CD4-positive, alpha-beta T cell (primary cell): ENCODE data around the gene PCP2. TPM values are rescaled to one million over a fixed set of nuclear protein-coding genes. Genes with fewer than 3 reads are reported as not detected.

Source experiments
- ATAC-seq: fragments of 200-7000 bp; cut with Tn5 transposase; one replicate; pipeline ENCODE4 v1.10.0; 2022; ENCODE audit warnings: mild to moderate bottlenecking; ENCODE audit not compliant: poor library complexity
- CTCF ChIA-PET: fragments of 350-600 bp; sonication (Branson Sonifier 250); formaldehyde crosslinking; loops from one replicate; lab custom pipeline; 2021; ENCODE audit warnings: antibody characterized with exemption, inconsistent platforms; lab: Charles Lee
- POLR2A ChIA-PET: fragments of 350-600 bp; sonication (Branson Sonifier 250); formaldehyde crosslinking; loops from one replicate; lab custom pipeline; 2021; ENCODE audit warnings: antibody characterized with exemption, inconsistent platforms; lab: Charles Lee
- DNase-seq, 14 experiments: peaks; one replicate each; pipeline ENCODE4 v3.0.0-alpha.2; 2013 to 2020; ENCODE audit warnings: mixed read lengths in 2 of 14
- H3K27ac ChIP-seq, 2 donors: one replicate each; pipeline versions ENCODE4 v1.5.1 to v1.7.0; 2013; ENCODE audit warnings: low read length in 2 of 2, low read depth in 1 of 2, mild to moderate bottlenecking in 1 of 2
- H3K27me3 ChIP-seq, 2 experiments: 1 replicate in 1 of 2; 2 replicates in 1 of 2; pipeline versions ENCODE4 v1.6.1 to v1.7.0; 2013; ENCODE audit warnings: low read length in 2 of 2, control low read depth in 1 of 2, mild to moderate bottlenecking in 1 of 2, moderate library complexity in 1 of 2; ENCODE audit not compliant: insufficient read depth in 2 of 2, control insufficient read depth in 1 of 2
- H3K36me3 ChIP-seq: one replicate; pipeline ENCODE4 v1.6.1; 2013; ENCODE audit warnings: low read length, control low read depth; ENCODE audit not compliant: insufficient read depth
- H3K4me1 ChIP-seq: one replicate; pipeline ENCODE4 v1.6.1; 2013; ENCODE audit warnings: low read length, control low read depth; ENCODE audit not compliant: insufficient read depth
- H3K4me3 ChIP-seq: one replicate; pipeline ENCODE4 v1.5.1; 2013; ENCODE audit warnings: mild to moderate bottlenecking, low read length, moderate library complexity
- H3K9me3 ChIP-seq, 2 experiments: 1 replicate in 1 of 2; 2 replicates in 1 of 2; pipeline versions ENCODE4 v1.6.1 to v1.7.0; 2013; ENCODE audit warnings: low read length in 2 of 2, mild to moderate bottlenecking in 2 of 2, control low read depth in 1 of 2, moderate library complexity in 1 of 2; ENCODE audit not compliant: control insufficient read depth in 1 of 2, insufficient read depth in 1 of 2
- H3K27ac Mint-ChIP-seq: one replicate; pipeline ENCODE4 v1.8.0; 2020; ENCODE audit warnings: mixed read lengths
- H3K27me3 Mint-ChIP-seq: one replicate; pipeline ENCODE4 v1.8.0; 2021; ENCODE audit warnings: mixed read lengths
- H3K36me3 Mint-ChIP-seq: one replicate; pipeline ENCODE4 v1.8.0; 2021; ENCODE audit warnings: low read depth, mixed read lengths
- H3K4me1 Mint-ChIP-seq: one replicate; pipeline ENCODE4 v1.8.0; 2021; ENCODE audit warnings: low read depth, mixed read lengths
- H3K4me3 Mint-ChIP-seq: one replicate; pipeline ENCODE4 v1.8.0; 2020; ENCODE audit warnings: mild to moderate bottlenecking, mixed read lengths
- H3K9me3 Mint-ChIP-seq: one replicate; pipeline ENCODE4 v1.8.0; 2020; ENCODE audit warnings: mixed read lengths
- intact Hi-C, 2 experiments: fragments of 100-400 bp; cut with DNase I in 1 of 2; cut with micrococcal nuclease in 1 of 2; formaldehyde crosslinking; loops; one replicate each; pipeline versions ENCODE4 v1.15.1 to v1.9.0; 2023 to 2025; cut with DNase I, micrococcal nuclease
- total RNA-seq, 174 experiments: library from RNA in 2 of 174; stranded (reverse) in 2 of 174; gene quantifications; one replicate each; pipeline ENCODE4 v1.2.3 and lab custom pipeline; 2021 to 2026
- TF ChIP-seq, protein P1 (sequence below): fragments of 200-600 bp; IDR thresholded peaks from one replicate; pipeline ENCODE4 v1.8.0; 2022; ENCODE audit warnings: antibody characterized with exemption, mild to moderate bottlenecking

The PCP2 gene
- total RNA-seq, 2 experiments from 2014 or later: 1.9 to 2.1 TPM

DNA sequence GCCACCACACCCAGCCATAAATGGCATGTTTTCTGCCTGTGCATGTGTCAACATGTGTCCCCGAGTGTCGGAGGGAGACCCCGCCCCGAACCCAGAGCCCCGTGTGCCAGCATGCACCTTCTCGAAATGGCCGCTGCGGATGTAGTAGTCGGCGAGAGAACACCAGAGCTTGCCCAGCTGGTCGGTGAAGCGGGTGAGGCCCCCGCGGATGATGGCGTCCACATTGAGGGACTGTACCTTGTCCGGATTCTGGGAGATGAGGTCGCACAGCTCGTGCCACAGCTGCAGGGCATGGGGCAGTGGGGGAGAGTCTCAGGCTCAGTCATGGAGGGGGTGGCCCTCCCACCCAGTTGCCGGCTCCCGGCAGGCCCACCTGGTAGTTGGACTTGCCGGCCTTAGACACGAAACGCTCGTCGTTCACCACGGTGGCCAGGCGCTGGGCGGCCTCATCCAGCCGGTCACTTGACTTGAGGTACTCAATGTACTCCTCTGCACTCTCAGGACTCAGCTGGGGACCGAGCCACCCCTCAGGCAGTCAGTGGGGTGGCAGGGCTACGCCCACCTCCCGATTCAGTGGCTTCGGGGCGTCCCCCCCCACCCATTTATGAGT lies 7.7 kb downstream of the PCP2 start:
- no peaks in the 10 kb centered on the region for H3K9me3 Mint-ChIP-seq
- no peak overlapping the region for H3K4me3 Mint-ChIP-seq
- TF ChIP-seq, protein P1, sequence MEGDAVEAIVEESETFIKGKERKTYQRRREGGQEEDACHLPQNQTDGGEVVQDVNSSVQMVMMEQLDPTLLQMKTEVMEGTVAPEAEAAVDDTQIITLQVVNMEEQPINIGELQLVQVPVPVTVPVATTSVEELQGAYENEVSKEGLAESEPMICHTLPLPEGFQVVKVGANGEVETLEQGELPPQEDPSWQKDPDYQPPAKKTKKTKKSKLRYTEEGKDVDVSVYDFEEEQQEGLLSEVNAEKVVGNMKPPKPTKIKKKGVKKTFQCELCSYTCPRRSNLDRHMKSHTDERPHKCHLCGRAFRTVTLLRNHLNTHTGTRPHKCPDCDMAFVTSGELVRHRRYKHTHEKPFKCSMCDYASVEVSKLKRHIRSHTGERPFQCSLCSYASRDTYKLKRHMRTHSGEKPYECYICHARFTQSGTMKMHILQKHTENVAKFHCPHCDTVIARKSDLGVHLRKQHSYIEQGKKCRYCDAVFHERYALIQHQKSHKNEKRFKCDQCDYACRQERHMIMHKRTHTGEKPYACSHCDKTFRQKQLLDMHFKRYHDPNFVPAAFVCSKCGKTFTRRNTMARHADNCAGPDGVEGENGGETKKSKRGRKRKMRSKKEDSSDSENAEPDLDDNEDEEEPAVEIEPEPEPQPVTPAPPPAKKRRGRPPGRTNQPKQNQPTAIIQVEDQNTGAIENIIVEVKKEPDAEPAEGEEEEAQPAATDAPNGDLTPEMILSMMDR: no peak
- Histone ChIP-seq H3K9me3 (no peaks in the 10 kb centered on the region), H3K27me3 (no peaks in the 10 kb centered on the region), H3K27ac (no peak overlapping the region), H3K4me1 (peaks cover 33% of the 10 kb centered on the region), H3K4me3 (no peak overlapping the region), H3K36me3 (peaks cover 67% of the 10 kb centered on the region)
- POLR2A ChIA-PET: no interaction called here
- H3K27me3 Mint-ChIP-seq: no peaks in the 10 kb centered on the region
- H3K4me1 Mint-ChIP-seq: peaks cover 36% of the 10 kb centered on the region
- intact Hi-C loops: loop anchor here in 1 of 2 experiments (5.0 kb wide), 1 partner anchor 89 kb away; the partner anchor contains the start of gene PNPLA6
- no peak overlapping the region for H3K27ac Mint-ChIP-seq
- CTCF ChIA-PET: interaction anchor here (0.7 kb wide), 1 partner anchor 257 kb away, joined by 3 read pairs; no protein-coding TSS in a partner anchor
- ATAC-seq (no peak), DNase-seq (no peak)
- peaks cover 71% of the 10 kb centered on the region for H3K36me3 Mint-ChIP-seq

DNA sequence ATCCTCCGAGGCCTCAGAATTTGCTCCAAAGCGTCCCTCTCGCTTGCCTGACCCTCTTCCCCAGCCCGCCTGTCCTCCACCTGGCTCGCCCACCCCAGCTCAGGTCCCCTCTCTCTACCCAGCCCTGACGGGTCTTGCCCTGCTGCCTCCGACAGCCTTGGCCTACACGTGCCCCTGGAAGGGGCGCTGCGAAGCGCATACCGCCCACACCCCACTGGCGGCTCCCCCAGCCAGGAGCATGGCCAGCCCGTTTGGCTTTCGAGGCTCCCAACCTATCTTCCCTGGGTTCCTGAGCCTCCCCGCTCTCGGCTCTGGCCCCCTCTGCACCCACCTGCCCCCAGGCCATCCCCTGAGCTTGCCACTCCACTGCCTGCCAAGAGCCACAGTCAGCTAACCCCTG lies 8.7 kb downstream of the PCP2 start:
- intact Hi-C loops: loop anchor here in 1 of 2 experiments (5.0 kb wide), 1 partner anchor 88 kb away; the partner anchor contains the start of gene PNPLA6
- H3K9me3 ChIP-seq: no peaks in the 10 kb centered on the region
- no peak overlapping the region for H3K4me3 Mint-ChIP-seq
- peaks cover 23% of the 10 kb centered on the region for H3K4me1 ChIP-seq
- H3K27ac ChIP-seq: no peak overlapping the region
- ChIA-PET POLR2A (no interaction called here), CTCF (interaction anchor here (0.7 kb wide), 1 partner anchor 175 kb away, joined by 4 read pairs; no protein-coding TSS in a partner anchor)
- H3K4me1 Mint-ChIP-seq: peaks cover 27% of the 10 kb centered on the region
- TF ChIP-seq, protein P1: no peak
- no peaks in the 10 kb centered on the region for H3K27me3 Mint-ChIP-seq
- H3K27me3 ChIP-seq: no peaks in the 10 kb centered on the region
- DNase-seq: no peak
- ATAC-seq: no peak
- H3K4me3 ChIP-seq: no peak overlapping the region
- peaks cover 72% of the 10 kb centered on the region for H3K36me3 Mint-ChIP-seq
- H3K27ac Mint-ChIP-seq: no peak overlapping the region
- peaks cover 78% of the 10 kb centered on the region for H3K36me3 ChIP-seq
- H3K9me3 Mint-ChIP-seq: no peaks in the 10 kb centered on the region

DNA sequence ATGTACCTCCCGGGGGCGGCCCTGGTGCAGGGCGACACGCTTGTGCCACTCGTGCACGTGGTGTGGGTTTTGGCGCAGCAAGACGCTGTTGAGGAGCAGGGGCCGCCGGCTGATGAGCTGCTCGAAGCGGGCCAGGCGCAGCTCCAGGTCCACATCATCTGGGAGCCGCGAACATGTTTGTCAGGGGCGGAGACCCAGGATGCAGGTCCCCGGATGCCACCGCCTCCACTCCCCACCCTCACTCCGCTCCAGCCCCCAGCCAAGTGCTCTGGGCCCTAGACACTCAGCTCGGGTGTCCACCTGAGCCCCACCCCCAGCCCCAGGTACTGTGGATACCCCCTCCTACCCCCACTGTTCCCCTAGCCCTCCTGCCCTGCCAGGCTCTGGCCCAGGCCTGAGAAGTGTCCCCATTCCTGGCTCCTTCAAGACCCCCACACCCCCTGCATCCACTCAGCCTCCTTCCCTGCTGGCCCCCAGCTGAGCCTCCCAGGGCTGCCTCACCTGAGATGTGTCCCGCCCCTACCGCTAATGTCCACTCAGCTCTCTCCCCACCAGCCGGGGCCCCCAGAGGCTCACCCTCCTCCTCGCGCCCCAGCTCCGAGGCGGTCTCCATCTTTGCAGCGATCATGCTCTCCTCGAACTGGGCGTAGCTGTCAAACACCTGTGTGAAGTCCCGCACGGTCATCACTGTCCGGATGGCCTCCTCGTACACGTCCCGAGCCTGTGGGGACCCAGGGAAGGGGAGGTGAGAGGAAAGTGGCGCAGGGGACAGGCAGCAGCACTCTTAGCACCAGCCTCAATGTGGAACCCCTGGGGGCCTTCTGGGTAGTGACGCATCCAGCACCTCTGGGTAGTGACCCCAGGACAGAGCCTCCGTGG lies 9.6 kb downstream of the PCP2 start:
- ATAC-seq: no peak
- Histone ChIP-seq H3K36me3 (peaks cover 84% of the 10 kb centered on the region), H3K27me3 (no peaks in the 10 kb centered on the region), H3K27ac (no peak overlapping the region), H3K4me1 (peaks cover 21% of the 10 kb centered on the region), H3K4me3 (no peak overlapping the region), H3K9me3 (no peaks in the 10 kb centered on the region)
- intact Hi-C loops: no loop called here
- TF ChIP-seq, protein P1: no peak
- Mint-ChIP-seq H3K9me3 (no peaks in the 10 kb centered on the region), H3K4me3 (no peak overlapping the region), H3K27ac (no peak overlapping the region), H3K4me1 (peaks cover 18% of the 10 kb centered on the region), H3K36me3 (peaks cover 66% of the 10 kb centered on the region), H3K27me3 (no peaks in the 10 kb centered on the region)
- DNase-seq: no peak
- ChIA-PET POLR2A (interaction anchor here (1.0 to 1.1 kb wide), 2 partner anchors 14 to 18 kb away, joined by 3 to 4 read pairs; no protein-coding TSS in a partner anchor), CTCF (interaction anchor here (0.7 kb wide), 1 partner anchor 176 kb away, joined by 4 read pairs; no protein-coding TSS in a partner anchor)
